H1 (cell line): ENCODE data around the gene LCLAT1. TPM values are rescaled to one million over a fixed set of nuclear protein-coding genes. Genes with fewer than 3 reads are reported as not detected.
"Not testable (repeated sequence)": the region's sequence is repeated elsewhere in the genome, so short reads cannot be mapped to it uniquely, and the experiment has no call there.

ENCODE experiments used
- CTCF ChIA-PET: fragments of 300-600 bp; sonication (Branson Sonifier 250); formaldehyde crosslinking; loops from one replicate; lab custom pipeline; 2021; ENCODE audit not compliant: partially characterized antibody; lab: Charles Lee
- POLR2A ChIA-PET: fragments of 300-600 bp; sonication (Branson Sonifier 250); formaldehyde crosslinking; loops from one replicate; lab custom pipeline; 2021; ENCODE audit warnings: inconsistent platforms; ENCODE audit not compliant: partially characterized antibody; lab: Charles Lee
- DNase-seq, 2 experiments: peaks; one replicate each; pipeline versions ENCODE4 v3.0.0 to v3.0.0-alpha.2; 2010 to 2022; ENCODE audit warnings: low spot score in 2 of 2, low read depth in 1 of 2, mixed read lengths in 1 of 2
- FAIRE-seq: peaks from 2 replicates; lab custom pipeline; 2011; peaks lifted over from hg19 to GRCh38; lab: Jason Lieb, UNC
- H2AFZ ChIP-seq: 2 replicates; pipeline ENCODE4 v1.8.1; 2012; ENCODE audit warnings: low read length, inconsistent platforms
- H2AK5ac ChIP-seq: 2 replicates; pipeline ENCODE4 v1.6.1; 2013; ENCODE audit warnings: low read depth, low read length
- H2BK120ac ChIP-seq: replicated peaks from 2 replicates; pipeline ENCODE3; 2013; ENCODE audit warnings: low read depth, low read length, inconsistent platforms
- H2BK12ac ChIP-seq: 2 replicates; pipeline ENCODE4 v1.6.1; 2013; ENCODE audit warnings: low read depth, low read length
- H2BK15ac ChIP-seq: 2 replicates; pipeline ENCODE4 v1.6.1; 2013; ENCODE audit warnings: low read length
- H2BK20ac ChIP-seq: 2 replicates; pipeline ENCODE4 v1.6.1; 2013; ENCODE audit warnings: low read length
- H2BK5ac ChIP-seq: 2 replicates; pipeline ENCODE4 v1.6.1; 2013; ENCODE audit warnings: low read depth, low read length
- H3K14ac ChIP-seq: 2 replicates; pipeline ENCODE4 v1.6.1; 2013; ENCODE audit warnings: inconsistent platforms; ENCODE audit not compliant: insufficient read length
- H3K18ac ChIP-seq: 2 replicates; pipeline ENCODE4 v1.6.1; 2013; ENCODE audit warnings: low read length; ENCODE audit errors: extremely low read depth
- H3K23ac ChIP-seq: 2 replicates; pipeline ENCODE4 v1.6.1; 2013; ENCODE audit warnings: inconsistent platforms; ENCODE audit not compliant: insufficient read length
- H3K23me2 ChIP-seq: 2 replicates; pipeline ENCODE4 v1.6.1; 2013; ENCODE audit warnings: low read depth, low read length
- H3K27ac ChIP-seq: 2 replicates; pipeline ENCODE4 v1.6.1; 2011; ENCODE audit warnings: low read depth, low read length, inconsistent platforms
- H3K27me3 ChIP-seq, 4 experiments: replicated peaks in 1 of 4; 1 replicate in 1 of 4; 2 replicates in 3 of 4; pipeline versions ENCODE4 v1.6.1 to v1.8.1; 2011 to 2013; ENCODE audit warnings: low read length in 3 of 4, mild to moderate bottlenecking in 3 of 4, inconsistent platforms in 2 of 4, mixed read lengths in 2 of 4, moderate library complexity in 1 of 4; ENCODE audit not compliant: control insufficient read depth in 3 of 4, insufficient read depth in 3 of 4; ENCODE audit errors: extremely low read depth in 1 of 4
- H3K36me3 ChIP-seq, 4 experiments: 2 replicates each; pipeline versions ENCODE4 v1.6.1 to v1.8.1; 2011 to 2013; ENCODE audit warnings: mild to moderate bottlenecking in 4 of 4, low read length in 3 of 4, moderate library complexity in 2 of 4, control low read depth in 1 of 4, inconsistent platforms in 1 of 4; ENCODE audit not compliant: insufficient read depth in 4 of 4, control insufficient read depth in 2 of 4
- H3K4ac ChIP-seq: replicated peaks from 2 replicates; pipeline ENCODE3; 2013; ENCODE audit warnings: low read length, low read depth, mixed read lengths, inconsistent platforms; ENCODE audit not compliant: insufficient read length
- H3K4me1 ChIP-seq, 4 experiments: replicated peaks in 1 of 4; 1 replicate in 1 of 4; 2 replicates in 3 of 4; pipeline versions ENCODE4 v1.6.1 to v1.8.1; 2011 to 2013; ENCODE audit warnings: low read length in 3 of 4, inconsistent platforms in 2 of 4, mixed read lengths in 1 of 4; ENCODE audit not compliant: insufficient read depth in 4 of 4, control insufficient read depth in 3 of 4
- H3K4me2 ChIP-seq, 2 experiments: 2 replicates each; pipeline versions ENCODE4 v1.6.1 to v1.8.1; 2011 to 2013; ENCODE audit warnings: low read depth in 2 of 2, low read length in 2 of 2, control low read depth in 1 of 2, inconsistent platforms in 1 of 2, mild to moderate bottlenecking in 1 of 2; ENCODE audit not compliant: insufficient read depth in 1 of 2
- H3K4me3 ChIP-seq, 4 experiments: fragments of 200-600, 300-600 bp in 1 of 4; sonication (generic), shearing (Covaris generic), sonication (Bioruptor Twin) in 1 of 4; 2 replicates each; pipeline versions ENCODE4 v1.5.1 to v1.8.1; 2011 to 2016; ENCODE audit warnings: low read length in 4 of 4, low read depth in 3 of 4, control low read depth in 2 of 4, inconsistent platforms in 2 of 4, mild to moderate bottlenecking in 2 of 4, mixed read lengths in 1 of 4, moderate library complexity in 1 of 4; ENCODE audit not compliant: insufficient read depth in 2 of 4; ENCODE audit errors: extremely low read depth in 1 of 4
- H3K56ac ChIP-seq: replicated peaks from 2 replicates; pipeline ENCODE3; 2013; ENCODE audit warnings: low read depth, mild to moderate bottlenecking, mixed read lengths, low read length, inconsistent platforms; ENCODE audit not compliant: insufficient read length
- H3K79me1 ChIP-seq: 2 replicates; pipeline ENCODE4 v1.6.1; 2013; ENCODE audit warnings: low read depth, low read length, control low read depth
- H3K79me2 ChIP-seq, 2 experiments: 2 replicates each; pipeline versions ENCODE4 v1.6.1 to v1.8.1; 2012 to 2013; ENCODE audit warnings: low read length in 2 of 2, mild to moderate bottlenecking in 2 of 2, inconsistent platforms in 1 of 2; ENCODE audit not compliant: insufficient read depth in 2 of 2, control insufficient read depth in 1 of 2
- H3K9ac ChIP-seq, 4 experiments: replicated peaks in 1 of 4; 1 replicate in 1 of 4; 2 replicates in 3 of 4; pipeline versions ENCODE4 v1.6.1 to v1.8.1; 2011 to 2013; ENCODE audit warnings: low read depth in 3 of 4, low read length in 3 of 4, control low read depth in 2 of 4, mild to moderate bottlenecking in 2 of 4, moderate library complexity in 2 of 4, inconsistent platforms in 1 of 4; ENCODE audit errors: extremely low read depth in 1 of 4
- H3K9me3 ChIP-seq, 2 experiments: 2 replicates each; pipeline versions ENCODE4 v1.6.1 to v1.8.1; 2012 to 2013; ENCODE audit warnings: mild to moderate bottlenecking in 2 of 2, moderate library complexity in 2 of 2, control low read depth in 1 of 2, inconsistent platforms in 1 of 2, low read depth in 1 of 2, low read length in 1 of 2, mixed read lengths in 1 of 2; ENCODE audit not compliant: insufficient read depth in 2 of 2
- H4K20me1 ChIP-seq, 2 experiments: replicated peaks in 1 of 2; 2 replicates each; pipeline versions ENCODE3 to v1.8.1; 2011 to 2013; ENCODE audit warnings: inconsistent platforms in 2 of 2, low read length in 2 of 2, mild to moderate bottlenecking in 1 of 2; ENCODE audit not compliant: insufficient read depth in 2 of 2, control insufficient read depth in 1 of 2
- H4K5ac ChIP-seq: 2 replicates; pipeline ENCODE4 v1.6.1; 2013; ENCODE audit warnings: low read length, low read depth, mixed read lengths, inconsistent platforms; ENCODE audit not compliant: insufficient read length
- H4K8ac ChIP-seq: 2 replicates; pipeline ENCODE4 v1.8.0; 2013; ENCODE audit warnings: mild to moderate bottlenecking, moderate library complexity, low read length, inconsistent platforms; ENCODE audit not compliant: insufficient read depth; ENCODE audit errors: extremely low read depth
- H4K91ac ChIP-seq: replicated peaks from 2 replicates; pipeline ENCODE3; 2013; ENCODE audit warnings: low read length, mixed read lengths, inconsistent platforms; ENCODE audit not compliant: insufficient read length
- E2F6 ChIP-seq: IDR thresholded peaks from 2 replicates; pipeline ENCODE4 v1.6.1; 2012; ENCODE audit warnings: inconsistent platforms
- EP300 ChIP-seq, 2 experiments: IDR thresholded peaks; 1 replicate in 1 of 2; 2 replicates in 1 of 2; pipeline ENCODE4 v1.6.1; 2011 to 2012; ENCODE audit warnings: low read depth in 2 of 2, low read length in 2 of 2, mild to moderate bottlenecking in 2 of 2, borderline replicate concordance in 1 of 2, inconsistent platforms in 1 of 2, moderate library complexity in 1 of 2
- SRF ChIP-seq: IDR thresholded peaks from 2 replicates; pipeline ENCODE4 v1.6.1; 2011; ENCODE audit warnings: mild to moderate bottlenecking, low read depth, low read length, moderate library complexity
- USF2 ChIP-seq: IDR thresholded peaks from 2 replicates; pipeline ENCODE4 v1.6.1; 2011; ENCODE audit warnings: low read length, improper control_type of control experiment
- WGBS, 2 experiments: shearing (Covaris generic) in 1 of 2; methylation state at CpG; one replicate each; pipeline versions ENCODE4 v1.1.6 to v1.1.7; 2013 to 2015; ENCODE audit warnings: low lambda C conversion rate in 2 of 2, mixed read lengths in 2 of 2, inconsistent platforms in 1 of 2, low coverage in 1 of 2, missing lambda C conversion rate in 1 of 2; ENCODE audit not compliant: insufficient replicate concordance in 2 of 2, insufficient coverage in 1 of 2, insufficient read length in 1 of 2; ENCODE audit errors: extremely low coverage in 1 of 2, missing lambda C conversion rate in 1 of 2; 5-methylcytosine and 5-hydroxymethylcytosine counted together
- polyA plus RNA-seq, 7 experiments: library from polyadenylated mRNA; depleted of rRNA in 3 of 7; stranded (reverse) in 5 of 7; unstranded in 2 of 7; fragments of >200 nt in 5 of 7; fragments of 200-250 nt in 2 of 7; gene quantifications; 1 replicate in 5 of 7; 2 replicates in 1 of 7; 4 replicates in 1 of 7; pipeline versions ENCODE4 v1.2.1 to v1.2.3, GENCODE V29; 2011 to 2013; ENCODE audit warnings: missing spikeins in 2 of 7, mixed read lengths in 2 of 7
- total RNA-seq: library from RNA; stranded (reverse); fragmentation: NEBNext Ultra II Directional; extraction: Animal tissue kit (Norgen Biotek cat#: 25700); gene quantifications from 2 replicates; pipeline ENCODE4 v1.2.1, GENCODE V29; 2021

Gene LCLAT1
- total and polyA plus RNA-seq, 2 of the 8 experiments (the other 6 are each of a cell fraction or from before 2014, with no cell fraction given): 7.6 to 22.0 TPM

GRCh38 chr2:30466216-30466615 is 19.2 kb downstream of the LCLAT1 start (continued):
- TF ChIP-seq USF2 (no peak), SRF (no peak), E2F6 (no peak), EP300 (IDR thresholded peaks at IDR 0.05; ENCODE audit: borderline replicate concordance in 1 of 2, low read depth in 2 of 2, low read length in 2 of 2) (no peak)

- H4K8ac ChIP-seq, H2BK120ac ChIP-seq, CTCF ChIA-PET, FAIRE-seq, H3K4ac ChIP-seq, H3K79me1 ChIP-seq, H3K23ac ChIP-seq, H2BK20ac ChIP-seq, H3K36me3 ChIP-seq, DNase-seq, H3K4me3 ChIP-seq, H4K91ac ChIP-seq, H2BK12ac ChIP-seq, H2BK5ac ChIP-seq, H3K9ac ChIP-seq, H4K20me1 ChIP-seq, POLR2A ChIA-PET, H2AFZ ChIP-seq, H3K4me2 ChIP-seq, H3K23me2 ChIP-seq, H3K27me3 ChIP-seq, H3K27ac ChIP-seq, H3K4me1 ChIP-seq, H3K18ac ChIP-seq, H3K9me3 ChIP-seq, H4K5ac ChIP-seq, H3K14ac ChIP-seq, H2BK15ac ChIP-seq, H2AK5ac ChIP-seq, H3K56ac ChIP-seq: not testable (repeated sequence)
- H3K79me2 ChIP-seq: peaks cover 7 to 74% of the 10 kb centered on the region in 2 experiments; a peak in 3 of 4 replicates
- WGBS, 2 experiments: 92% methylated on average over 8 of the region's 8 CpGs; no CpG with 5 or more reads in 1 of the 2 experiments
Observed at GRCh38 chr2:30467062-30467826, 20.2 kb downstream of the LCLAT1 start.
